HepG2 (cell line): ENCODE results near the gene CSKMT. TPM values are rescaled to one million over a fixed set of nuclear protein-coding genes. Genes with fewer than 3 reads are reported as not detected.

Source experiments
- HCFC1 ChIP-seq: fragments of 150-350 bp; IDR thresholded peaks from 2 replicates; pipeline ENCODE4 v1.6.1; 2014; ENCODE audit warnings: low read depth, low read length
- KDM3A ChIP-seq: IDR thresholded peaks from 2 replicates; pipeline ENCODE4 v1.6.1; 2018; ENCODE audit warnings: low read depth, missing compliant biosample characterization
- LCORL ChIP-seq, 2 experiments: fragments of 450-650 bp in 1 of 2; sonication (generic) in 1 of 2; formaldehyde crosslinking in 1 of 2; IDR thresholded peaks; 2 replicates each; pipeline versions ENCODE4 v1.5.0 to v1.6.1; 2017 to 2020; ENCODE audit warnings: antibody characterized with exemption in 1 of 2, missing genetic modification reagents in 1 of 2
- POLR2G ChIP-seq: fragments of 200-400 bp; formaldehyde crosslinking; IDR thresholded peaks from 2 replicates; pipeline ENCODE4 v1.6.1; 2018; ENCODE audit warnings: mild to moderate bottlenecking, low read depth, low read length, moderate library complexity
- ZNF337 ChIP-seq: sonication (generic); formaldehyde crosslinking; IDR thresholded peaks from 2 replicates; pipeline ENCODE4 v1.5.1; 2020; ENCODE audit warnings: missing genetic modification reagents, low read depth, mild to moderate bottlenecking, borderline replicate concordance
- ZNF501 ChIP-seq: sonication (generic); formaldehyde crosslinking; IDR thresholded peaks from 2 replicates; pipeline ENCODE4 v1.5.1; 2020; ENCODE audit warnings: mild to moderate bottlenecking, moderate library complexity, missing genetic modification reagents
- ZNF552 ChIP-seq: sonication (generic); formaldehyde crosslinking; IDR thresholded peaks from 2 replicates; pipeline ENCODE4 v1.9.0; 2022; ENCODE audit warnings: missing genetic modification reagents, mild to moderate bottlenecking, borderline replicate concordance
- ZNF567 ChIP-seq: sonication (generic); formaldehyde crosslinking; IDR thresholded peaks from 2 replicates; pipeline ENCODE4 v1.8.1; 2023; ENCODE audit warnings: mild to moderate bottlenecking, missing genetic modification reagents, borderline replicate concordance
- ZNF737 ChIP-seq: sonication (generic); formaldehyde crosslinking; IDR thresholded peaks from 2 replicates; pipeline ENCODE4 v1.5.0; 2020; ENCODE audit warnings: missing genetic modification reagents, mild to moderate bottlenecking, borderline replicate concordance
- ZSCAN5A ChIP-seq: sonication (generic); formaldehyde crosslinking; IDR thresholded peaks from 2 replicates; pipeline ENCODE4 v1.8.0; 2022; ENCODE audit warnings: mild to moderate bottlenecking, missing genetic modification reagents, borderline replicate concordance
- polyA plus RNA-seq, 8 experiments: library from polyadenylated mRNA; depleted of rRNA in 3 of 8; stranded (reverse) in 7 of 8; unstranded in 1 of 8; fragments of >200 nt; fragmentation: Illumina TruSeq in 4 of 8; extraction: Trizol in 4 of 8; gene quantifications; 2 replicates each; pipeline versions ENCODE4 v1.2.1 to v1.2.3, GENCODE V29; 2011 to 2016; ENCODE audit warnings: low read depth in 4 of 8, missing spikeins in 1 of 8, mixed read lengths in 1 of 8; ENCODE audit not compliant: insufficient read depth in 1 of 8
- total RNA-seq, 5 experiments: library from RNA; depleted of rRNA; stranded (reverse); fragments of >200 nt; fragmentation: Illumina TruSeq; extraction: Trizol; gene quantifications; 2 replicates each; pipeline ENCODE4 v1.2.3, GENCODE V29; 2016; ENCODE audit warnings: low read depth in 1 of 5
- TF ChIP-seq, protein P1 (sequence below): sonication (generic); formaldehyde crosslinking; IDR thresholded peaks from 2 replicates; pipeline ENCODE4 v1.4.0; 2020; ENCODE audit warnings: missing genetic modification reagents, borderline replicate concordance
- TF ChIP-seq, protein P2 (sequence below): fragments of 450-650 bp; IDR thresholded peaks from 2 replicates; pipeline ENCODE4 v1.6.1; 2017; ENCODE audit warnings: mild to moderate bottlenecking
- TF ChIP-seq, protein P3 (sequence below): sonication (generic); formaldehyde crosslinking; conservative IDR thresholded peaks from 2 replicates; pipeline ENCODE4 v1.4.0; 2020; ENCODE audit warnings: missing genetic modification reagents
- TF ChIP-seq, protein P4 (sequence below): sonication (generic); formaldehyde crosslinking; IDR thresholded peaks from 2 replicates; pipeline ENCODE4 v1.4.0; 2020; ENCODE audit warnings: missing genetic modification reagents
- TF ChIP-seq, protein P5 (sequence below): sonication (generic); formaldehyde crosslinking; IDR thresholded peaks from 2 replicates; pipeline ENCODE4 v1.5.0; 2020; ENCODE audit warnings: missing genetic modification reagents

The CSKMT gene
- total and polyA plus RNA-seq, 2 of the 13 experiments (the other 11 are each of a cell fraction or from before 2014, with no cell fraction given), result 7.6 to 31.8 TPM

- TF ChIP-seq, protein P1, sequence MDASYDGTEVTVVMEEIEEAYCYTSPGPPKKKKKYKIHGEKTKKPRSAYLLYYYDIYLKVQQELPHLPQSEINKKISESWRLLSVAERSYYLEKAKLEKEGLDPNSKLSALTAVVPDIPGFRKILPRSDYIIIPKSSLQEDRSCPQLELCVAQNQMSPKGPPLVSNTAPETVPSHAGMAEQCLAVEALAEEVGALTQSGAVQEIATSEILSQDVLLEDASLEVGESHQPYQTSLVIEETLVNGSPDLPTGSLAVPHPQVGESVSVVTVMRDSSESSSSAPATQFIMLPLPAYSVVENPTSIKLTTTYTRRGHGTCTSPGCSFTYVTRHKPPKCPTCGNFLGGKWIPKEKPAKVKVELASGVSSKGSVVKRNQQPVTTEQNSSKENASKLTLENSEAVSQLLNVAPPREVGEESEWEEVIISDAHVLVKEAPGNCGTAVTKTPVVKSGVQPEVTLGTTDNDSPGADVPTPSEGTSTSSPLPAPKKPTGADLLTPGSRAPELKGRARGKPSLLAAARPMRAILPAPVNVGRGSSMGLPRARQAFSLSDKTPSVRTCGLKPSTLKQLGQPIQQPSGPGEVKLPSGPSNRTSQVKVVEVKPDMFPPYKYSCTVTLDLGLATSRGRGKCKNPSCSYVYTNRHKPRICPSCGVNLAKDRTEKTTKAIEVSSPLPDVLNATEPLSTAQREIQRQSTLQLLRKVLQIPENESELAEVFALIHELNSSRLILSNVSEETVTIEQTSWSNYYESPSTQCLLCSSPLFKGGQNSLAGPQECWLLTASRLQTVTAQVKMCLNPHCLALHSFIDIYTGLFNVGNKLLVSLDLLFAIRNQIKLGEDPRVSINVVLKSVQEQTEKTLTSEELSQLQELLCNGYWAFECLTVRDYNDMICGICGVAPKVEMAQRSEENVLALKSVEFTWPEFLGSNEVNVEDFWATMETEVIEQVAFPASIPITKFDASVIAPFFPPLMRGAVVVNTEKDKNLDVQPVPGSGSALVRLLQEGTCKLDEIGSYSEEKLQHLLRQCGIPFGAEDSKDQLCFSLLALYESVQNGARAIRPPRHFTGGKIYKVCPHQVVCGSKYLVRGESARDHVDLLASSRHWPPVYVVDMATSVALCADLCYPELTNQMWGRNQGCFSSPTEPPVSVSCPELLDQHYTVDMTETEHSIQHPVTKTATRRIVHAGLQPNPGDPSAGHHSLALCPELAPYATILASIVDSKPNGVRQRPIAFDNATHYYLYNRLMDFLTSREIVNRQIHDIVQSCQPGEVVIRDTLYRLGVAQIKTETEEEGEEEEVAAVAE (CRISPR knock-in tag), result no peak
- TF ChIP-seq, protein P2, sequence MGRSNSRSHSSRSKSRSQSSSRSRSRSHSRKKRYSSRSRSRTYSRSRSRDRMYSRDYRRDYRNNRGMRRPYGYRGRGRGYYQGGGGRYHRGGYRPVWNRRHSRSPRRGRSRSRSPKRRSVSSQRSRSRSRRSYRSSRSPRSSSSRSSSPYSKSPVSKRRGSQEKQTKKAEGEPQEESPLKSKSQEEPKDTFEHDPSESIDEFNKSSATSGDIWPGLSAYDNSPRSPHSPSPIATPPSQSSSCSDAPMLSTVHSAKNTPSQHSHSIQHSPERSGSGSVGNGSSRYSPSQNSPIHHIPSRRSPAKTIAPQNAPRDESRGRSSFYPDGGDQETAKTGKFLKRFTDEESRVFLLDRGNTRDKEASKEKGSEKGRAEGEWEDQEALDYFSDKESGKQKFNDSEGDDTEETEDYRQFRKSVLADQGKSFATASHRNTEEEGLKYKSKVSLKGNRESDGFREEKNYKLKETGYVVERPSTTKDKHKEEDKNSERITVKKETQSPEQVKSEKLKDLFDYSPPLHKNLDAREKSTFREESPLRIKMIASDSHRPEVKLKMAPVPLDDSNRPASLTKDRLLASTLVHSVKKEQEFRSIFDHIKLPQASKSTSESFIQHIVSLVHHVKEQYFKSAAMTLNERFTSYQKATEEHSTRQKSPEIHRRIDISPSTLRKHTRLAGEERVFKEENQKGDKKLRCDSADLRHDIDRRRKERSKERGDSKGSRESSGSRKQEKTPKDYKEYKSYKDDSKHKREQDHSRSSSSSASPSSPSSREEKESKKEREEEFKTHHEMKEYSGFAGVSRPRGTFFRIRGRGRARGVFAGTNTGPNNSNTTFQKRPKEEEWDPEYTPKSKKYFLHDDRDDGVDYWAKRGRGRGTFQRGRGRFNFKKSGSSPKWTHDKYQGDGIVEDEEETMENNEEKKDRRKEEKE, result no peak
- no peak for TF ChIP-seq HCFC1
- TF ChIP-seq ZNF552 (CRISPR knock-in tag), result no peak
- no peak for TF ChIP-seq POLR2G
- TF ChIP-seq ZNF737 (CRISPR knock-in tag), result no peak
- TF ChIP-seq LCORL (IDR thresholded peaks at IDR 0.05), result no peak
- TF ChIP-seq LCORL (CRISPR knock-in tag; IDR thresholded peaks at IDR 0.05), result 0 out of 2 replicates have a peak, but pooled peaks have one; percentile 19
- TF ChIP-seq, protein P3, sequence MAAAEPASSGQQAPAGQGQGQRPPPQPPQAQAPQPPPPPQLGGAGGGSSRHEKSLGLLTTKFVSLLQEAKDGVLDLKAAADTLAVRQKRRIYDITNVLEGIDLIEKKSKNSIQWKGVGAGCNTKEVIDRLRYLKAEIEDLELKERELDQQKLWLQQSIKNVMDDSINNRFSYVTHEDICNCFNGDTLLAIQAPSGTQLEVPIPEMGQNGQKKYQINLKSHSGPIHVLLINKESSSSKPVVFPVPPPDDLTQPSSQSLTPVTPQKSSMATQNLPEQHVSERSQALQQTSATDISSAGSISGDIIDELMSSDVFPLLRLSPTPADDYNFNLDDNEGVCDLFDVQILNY, result no peak; the same call in 1 of the 2 replicates
- peak; percentile 7; the same call in 1 of the 2 replicates for TF ChIP-seq KDM3A (CRISPR knock-in tag)
- no peak for TF ChIP-seq ZSCAN5A (CRISPR knock-in tag)
- TF ChIP-seq ZNF337, result no peak
- no peak for TF ChIP-seq ZNF567 (CRISPR knock-in tag)
- TF ChIP-seq, protein P4, sequence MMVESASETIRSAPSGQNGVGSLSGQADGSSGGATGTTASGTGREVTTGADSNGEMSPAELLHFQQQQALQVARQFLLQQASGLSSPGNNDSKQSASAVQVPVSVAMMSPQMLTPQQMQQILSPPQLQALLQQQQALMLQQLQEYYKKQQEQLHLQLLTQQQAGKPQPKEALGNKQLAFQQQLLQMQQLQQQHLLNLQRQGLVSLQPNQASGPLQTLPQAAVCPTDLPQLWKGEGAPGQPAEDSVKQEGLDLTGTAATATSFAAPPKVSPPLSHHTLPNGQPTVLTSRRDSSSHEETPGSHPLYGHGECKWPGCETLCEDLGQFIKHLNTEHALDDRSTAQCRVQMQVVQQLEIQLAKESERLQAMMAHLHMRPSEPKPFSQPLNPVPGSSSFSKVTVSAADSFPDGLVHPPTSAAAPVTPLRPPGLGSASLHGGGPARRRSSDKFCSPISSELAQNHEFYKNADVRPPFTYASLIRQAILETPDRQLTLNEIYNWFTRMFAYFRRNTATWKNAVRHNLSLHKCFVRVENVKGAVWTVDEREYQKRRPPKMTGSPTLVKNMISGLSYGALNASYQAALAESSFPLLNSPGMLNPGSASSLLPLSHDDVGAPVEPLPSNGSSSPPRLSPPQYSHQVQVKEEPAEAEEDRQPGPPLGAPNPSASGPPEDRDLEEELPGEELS (CRISPR knock-in tag), result no peak; the same call in 1 of the 2 replicates
- no peak for TF ChIP-seq ZNF501 (CRISPR knock-in tag)
- TF ChIP-seq, protein P5, sequence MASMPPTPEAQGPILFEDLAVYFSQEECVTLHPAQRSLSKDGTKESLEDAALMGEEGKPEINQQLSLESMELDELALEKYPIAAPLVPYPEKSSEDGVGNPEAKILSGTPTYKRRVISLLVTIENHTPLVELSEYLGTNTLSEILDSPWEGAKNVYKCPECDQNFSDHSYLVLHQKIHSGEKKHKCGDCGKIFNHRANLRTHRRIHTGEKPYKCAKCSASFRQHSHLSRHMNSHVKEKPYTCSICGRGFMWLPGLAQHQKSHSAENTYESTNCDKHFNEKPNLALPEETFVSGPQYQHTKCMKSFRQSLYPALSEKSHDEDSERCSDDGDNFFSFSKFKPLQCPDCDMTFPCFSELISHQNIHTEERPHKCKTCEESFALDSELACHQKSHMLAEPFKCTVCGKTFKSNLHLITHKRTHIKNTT, result no peak
Observed at GRCh38 chr11:62664405-62665074, 572 bp upstream of the CSKMT start (continued).
